Transverse colon (tissue), 4 donors: ENCODE data around the gene C19orf53. TPM values are rescaled to one million over a fixed set of nuclear protein-coding genes. Genes with fewer than 3 reads are reported as not detected.
A peak's percentile ranks its signal among the peaks of the same experiment; 100 is the strongest.
"Not testable (repeated sequence)": the region's sequence is repeated elsewhere in the genome, so short reads cannot be mapped to it uniquely, and the experiment has no call there.

Source experiments
- DNase-seq: peaks from one replicate; pipeline ENCODE4 v3.0.0-alpha.2; 2019
- H3K27ac ChIP-seq, 4 donors: fragments of 200-600 bp; sonication (generic); 2 replicates each; pipeline ENCODE4 v1.5.1; 2016 to 2018; ENCODE audit warnings: inconsistent platforms in 4 of 4
- H3K27me3 ChIP-seq: fragments of 200-600 bp; sonication (generic); 2 replicates; pipeline ENCODE4 v1.5.1; 2017; ENCODE audit warnings: inconsistent platforms
- H3K36me3 ChIP-seq, 4 donors: fragments of 200-600 bp; sonication (generic); 2 replicates each; pipeline ENCODE4 v1.5.1; 2017 to 2019; ENCODE audit warnings: inconsistent platforms in 4 of 4
- H3K4me1 ChIP-seq, 4 donors: fragments of 200-600 bp; sonication (generic); 2 replicates each; pipeline ENCODE4 v1.5.1; 2017 to 2020; ENCODE audit warnings: inconsistent platforms in 4 of 4
- H3K4me3 ChIP-seq, 4 donors: fragments of 200-600 bp; sonication (generic); 1 replicate in 1 of 4; 2 replicates in 3 of 4; pipeline versions ENCODE4 v1.5.1 to v1.6.1; 2017 to 2019; ENCODE audit warnings: inconsistent platforms in 4 of 4
- H3K9me3 ChIP-seq, 2 donors: fragments of 200-600 bp; sonication (generic); 2 replicates each; pipeline ENCODE4 v1.5.1; 2017 to 2019; ENCODE audit warnings: inconsistent platforms in 2 of 2
- EP300 ChIP-seq: sonication (generic); formaldehyde crosslinking; IDR thresholded peaks from one replicate; pipeline ENCODE4 v1.6.1; 2017; ENCODE audit warnings: antibody characterized with exemption, low read depth
- POLR2A ChIP-seq: fragments of 450-650 bp; IDR thresholded peaks from one replicate; pipeline ENCODE4 v1.6.1; 2016; ENCODE audit warnings: antibody characterized with exemption, mild to moderate bottlenecking, moderate library complexity
- POLR2AphosphoS5 ChIP-seq, 3 donors: sonication (generic); formaldehyde crosslinking; IDR thresholded peaks; one replicate each; pipeline ENCODE4 v1.6.1; 2016; ENCODE audit warnings: antibody characterized with exemption in 3 of 3
- WGBS, 2 donors: methylation state at CpG; one replicate each; pipeline ENCODE4 v1.1.5; 2018; ENCODE audit warnings: low coverage in 1 of 2; 5-methylcytosine and 5-hydroxymethylcytosine counted together
- in situ Hi-C, 4 donors: fragments of 200-750 bp; cut with MboI; loops; one replicate each; pipeline versions ENCODE4 v1.15.0 to v1.15.1; 2017; ENCODE audit warnings: low sequenced_read_pairs in 3 of 4, low pct_ligation_motif_present in 1 of 4, low pct_unique_long_range_greater_than_20kb in 1 of 4
- intact Hi-C: fragments of 100-400 bp; cut with DNase I; formaldehyde crosslinking; loops from one replicate; pipeline ENCODE4 v1.15.1; 2023; ENCODE audit warnings: low total_unique reads
- total RNA-seq, 4 donors: library from RNA; depleted of rRNA; stranded (reverse); fragments of >200 nt; gene quantifications; one replicate each; pipeline ENCODE4 v1.1.0, GENCODE V29; 2016
- TF ChIP-seq, protein P1 (sequence below), 5 experiments: fragments of 200-600 bp in 3 of 5; fragments of 450-650 bp in 2 of 5; sonication (generic) in 3 of 5; IDR thresholded peaks; 1 replicate in 2 of 5; 2 replicates in 3 of 5; pipeline ENCODE4 v1.5.1; 2016 to 2017; ENCODE audit warnings: antibody characterized with exemption in 5 of 5, inconsistent platforms in 3 of 5, mild to moderate bottlenecking in 2 of 5, moderate library complexity in 1 of 5

Gene C19orf53
- total RNA-seq, 4 donors from 2014 or later, result 48.6 to 111 (median 94.2) TPM

DNA sequence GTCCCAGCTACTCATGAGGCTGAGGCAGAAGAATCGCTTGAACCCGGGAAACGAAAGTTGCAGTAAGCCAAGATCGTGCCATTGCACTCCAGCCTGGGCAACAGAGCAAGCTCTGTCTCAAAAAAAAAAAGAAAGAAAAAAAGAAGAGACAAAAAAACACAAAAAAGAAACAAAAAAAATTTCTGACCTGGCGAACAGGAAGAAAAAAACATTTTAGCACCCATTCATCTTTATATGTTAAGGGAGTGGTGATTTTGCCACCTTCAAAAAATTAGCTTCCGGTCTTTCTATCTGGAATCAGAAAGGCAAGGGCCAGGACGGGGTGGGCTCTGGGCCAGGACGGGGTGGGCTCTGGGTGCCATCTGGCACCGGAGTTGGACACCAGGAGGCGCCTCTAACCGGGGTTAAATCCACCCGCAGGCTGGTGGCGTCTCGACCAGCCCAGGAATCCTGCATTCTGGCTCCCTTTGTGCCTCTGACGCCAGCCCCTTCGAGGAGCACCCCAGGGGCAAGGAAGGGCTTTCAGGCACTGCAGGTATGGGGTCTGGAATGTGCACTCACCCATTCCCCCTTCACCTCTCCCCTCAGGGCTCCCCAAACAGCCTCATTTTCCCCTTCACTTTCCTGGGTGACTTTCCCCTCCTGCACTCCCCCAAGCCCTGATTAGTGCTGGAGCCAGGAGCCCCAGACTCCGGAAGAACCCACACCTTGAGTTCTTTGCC, 10.6 kb downstream of the C19orf53 start:
- Histone ChIP-seq H3K27ac (peak overlapping the region in 3 of 4 donors; percentile 1 to 26 (median 4)), H3K4me1 (peaks cover 5 to 59% (median 36%) of the 10 kb centered on the region in 4 donors), H3K36me3 (no peaks in the 10 kb centered on the region), H3K27me3 (no peaks in the 10 kb centered on the region), H3K4me3 (peak overlapping the region in 1 of 4 donors; percentile 6), H3K9me3 (no peaks in the 10 kb centered on the region)
- TF ChIP-seq, protein P1, sequence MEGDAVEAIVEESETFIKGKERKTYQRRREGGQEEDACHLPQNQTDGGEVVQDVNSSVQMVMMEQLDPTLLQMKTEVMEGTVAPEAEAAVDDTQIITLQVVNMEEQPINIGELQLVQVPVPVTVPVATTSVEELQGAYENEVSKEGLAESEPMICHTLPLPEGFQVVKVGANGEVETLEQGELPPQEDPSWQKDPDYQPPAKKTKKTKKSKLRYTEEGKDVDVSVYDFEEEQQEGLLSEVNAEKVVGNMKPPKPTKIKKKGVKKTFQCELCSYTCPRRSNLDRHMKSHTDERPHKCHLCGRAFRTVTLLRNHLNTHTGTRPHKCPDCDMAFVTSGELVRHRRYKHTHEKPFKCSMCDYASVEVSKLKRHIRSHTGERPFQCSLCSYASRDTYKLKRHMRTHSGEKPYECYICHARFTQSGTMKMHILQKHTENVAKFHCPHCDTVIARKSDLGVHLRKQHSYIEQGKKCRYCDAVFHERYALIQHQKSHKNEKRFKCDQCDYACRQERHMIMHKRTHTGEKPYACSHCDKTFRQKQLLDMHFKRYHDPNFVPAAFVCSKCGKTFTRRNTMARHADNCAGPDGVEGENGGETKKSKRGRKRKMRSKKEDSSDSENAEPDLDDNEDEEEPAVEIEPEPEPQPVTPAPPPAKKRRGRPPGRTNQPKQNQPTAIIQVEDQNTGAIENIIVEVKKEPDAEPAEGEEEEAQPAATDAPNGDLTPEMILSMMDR (IDR thresholded peaks at IDR 0.05), result peak; percentile 70 to 84 (median 71)
- no peak for TF ChIP-seq POLR2AphosphoS5 (IDR thresholded peaks at IDR 0.05)
- WGBS, 2 donors, result 15 to 33% methylated on average over 5 to 17 of the region's 17 CpGs
- in situ Hi-C loops, result loop anchor here in 3 of 4 donors (5.0 kb wide), 1 partner anchor 77 kb away; no protein-coding TSS in a partner anchor
- peak; percentile 79 for DNase-seq
- intact Hi-C loops, result loop anchor here (2.0 kb wide), 1 partner anchor 78 kb away; no protein-coding TSS in a partner anchor

DNA sequence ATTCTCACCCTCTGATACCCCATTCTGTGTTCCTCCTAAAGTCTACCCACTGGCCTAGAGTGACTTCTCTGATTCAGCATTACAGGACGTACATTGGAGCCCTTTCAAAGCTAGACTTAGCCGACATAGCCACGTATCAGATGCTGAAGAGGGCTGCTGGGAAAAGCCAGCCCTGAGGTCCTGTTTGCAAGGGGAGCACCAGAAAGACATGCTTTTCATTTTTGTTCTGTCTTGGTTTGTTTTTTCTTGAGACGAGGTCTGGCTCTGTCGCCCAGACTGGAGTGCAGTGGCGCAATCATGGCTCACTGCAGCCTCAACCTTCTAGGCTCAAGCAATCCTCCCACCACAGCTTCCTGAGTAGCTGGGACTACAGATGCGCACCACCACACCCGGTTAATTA, 14.7 kb downstream of the C19orf53 start:
- 47 to 48% methylated on average over 4 to 8 of the region's 8 CpGs for WGBS, 2 donors
- in situ Hi-C loops, result no loop called here

DNA sequence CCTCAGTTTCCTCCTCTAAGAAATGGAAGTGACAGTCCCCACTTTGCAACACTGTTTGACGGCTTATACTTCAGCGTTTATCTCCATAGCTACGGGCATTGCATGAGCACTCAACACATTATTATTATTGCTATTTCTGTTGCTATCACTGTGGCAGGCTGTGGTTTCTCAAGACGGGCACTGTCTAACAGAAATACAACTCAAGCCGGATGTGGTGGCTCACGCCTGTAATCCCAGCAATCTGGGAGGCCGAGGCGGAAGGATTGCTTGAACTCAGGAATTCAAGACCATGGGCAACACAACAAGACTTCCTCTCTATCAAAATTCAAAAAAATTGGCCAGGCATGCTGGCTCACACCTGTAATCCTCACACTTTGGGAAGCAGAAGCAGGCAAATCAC, 16.1 kb downstream of the C19orf53 start:
- no peaks in the 10 kb centered on the region for H3K36me3 ChIP-seq
- 72 to 74% methylated on average over 7 to 8 of the region's 8 CpGs for WGBS, 2 donors
- H3K9me3 ChIP-seq, result no peaks in the 10 kb centered on the region
- in situ Hi-C loops (no loop called here), intact Hi-C loops (loop anchor here (5.0 kb wide), 1 partner anchor 57 kb away; no protein-coding TSS in a partner anchor)
- no peak overlapping the region for H3K4me3 ChIP-seq
- TF ChIP-seq POLR2AphosphoS5 (IDR thresholded peaks at IDR 0.05) (no peak), POLR2A (no peak), EP300 (no peak)
- TF ChIP-seq, protein P1 (IDR thresholded peaks at IDR 0.05), result no peak
- H3K27me3 ChIP-seq, result no peaks in the 10 kb centered on the region
- no peak overlapping the region for H3K27ac ChIP-seq
- H3K4me1 ChIP-seq, result peaks cover 0 to 35% (median 25%) of the 10 kb centered on the region in 4 donors
- DNase-seq, result no peak

More for the DNA sequence above, 14.7 kb downstream of the C19orf53 start:
- intact Hi-C loops, result no loop called here
- DNase-seq, result peak; percentile 38
- H3K4me3 ChIP-seq, result no peak overlapping the region
- peak in 1 of 3 donors; percentile 12 for TF ChIP-seq POLR2AphosphoS5 (IDR thresholded peaks at IDR 0.05)
- TF ChIP-seq POLR2A, result no peak
- peak overlapping the region; percentile 64 to 74 (median 72) for H3K27ac ChIP-seq
- H3K4me1 ChIP-seq, result peaks cover 5 to 35% (median 23%) of the 10 kb centered on the region in 4 donors
- H3K36me3 ChIP-seq, result no peaks in the 10 kb centered on the region
- H3K9me3 ChIP-seq, result no peaks in the 10 kb centered on the region
- H3K27me3 ChIP-seq, result no peaks in the 10 kb centered on the region

DNA sequence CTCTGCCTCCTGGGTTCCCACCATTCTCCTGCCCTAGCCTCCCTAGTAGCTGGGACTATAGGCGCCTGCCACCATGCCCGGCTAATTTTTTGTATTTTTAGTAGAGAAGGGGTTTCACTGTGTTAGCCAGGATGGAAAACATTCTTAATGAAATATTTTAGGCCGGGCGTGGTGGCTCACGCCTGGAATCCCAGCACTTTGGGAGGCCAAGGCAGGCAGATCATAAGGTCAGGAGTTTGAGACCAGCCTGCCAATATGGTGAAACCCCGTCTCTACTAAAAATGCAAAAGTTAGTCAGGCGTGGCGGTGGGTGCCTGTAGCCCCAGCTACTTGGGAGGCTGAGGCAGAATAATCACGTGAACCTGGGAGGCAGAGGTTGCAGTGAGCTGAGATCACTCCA, 19.1 kb downstream of the C19orf53 start:
- H3K9me3 ChIP-seq, H3K4me3 ChIP-seq, DNase-seq, H3K36me3 ChIP-seq, in situ Hi-C loops, H3K27me3 ChIP-seq: not testable (repeated sequence)
- Histone ChIP-seq H3K4me1 (peaks cover 9 to 46% (median 37%) of the 10 kb centered on the region in 4 donors), H3K27ac (peak overlapping the region in 3 of 4 donors; percentile 92 to 95 (median 92))
- intact Hi-C loops, result loop anchor here (5.0 kb wide), 1 partner anchor 54 kb away; no protein-coding TSS in a partner anchor
- WGBS, 2 donors, result 77 to 80% methylated on average over 1 to 9 of the region's 9 CpGs

DNA sequence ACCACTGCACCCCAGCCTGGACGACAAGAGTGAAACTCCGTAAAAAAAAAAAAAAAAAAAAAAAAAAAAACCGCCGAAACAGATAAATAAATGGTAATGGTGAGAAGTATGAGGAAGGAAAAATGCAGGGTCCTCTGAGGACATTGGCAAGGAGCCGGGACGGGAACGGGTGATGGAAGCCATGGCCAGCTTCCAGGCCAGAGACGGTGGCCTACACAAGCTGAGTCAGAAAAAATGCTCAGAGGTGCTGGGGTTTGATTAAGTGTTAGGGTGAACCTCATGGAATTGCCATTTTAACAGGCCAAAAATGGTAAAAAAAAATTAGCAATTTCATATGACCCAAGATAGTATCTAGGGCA, 20.1 kb downstream of the C19orf53 start:
- H3K27me3 ChIP-seq, result no peaks in the 10 kb centered on the region
- in situ Hi-C loops, result no loop called here
- peak overlapping the region; percentile 72 to 96 (median 78) for H3K4me3 ChIP-seq
- peak; percentile 78 for DNase-seq
- H3K27ac ChIP-seq, result peak overlapping the region; percentile 91 to 95 (median 92)
- WGBS, 2 donors, result 0 to 4% methylated on average over 3 to 8 of the region's 8 CpGs
- intact Hi-C loops, result loop anchor here (5.0 kb wide), 1 partner anchor 53 kb away; no protein-coding TSS in a partner anchor
- H3K9me3 ChIP-seq, result no peaks in the 10 kb centered on the region
- no peaks in the 10 kb centered on the region for H3K36me3 ChIP-seq
- peaks cover 9 to 38% (median 32%) of the 10 kb centered on the region in 4 donors for H3K4me1 ChIP-seq
- TF ChIP-seq, protein P1 (IDR thresholded peaks at IDR 0.05), result no peak
- TF ChIP-seq POLR2AphosphoS5 (IDR thresholded peaks at IDR 0.05), result peak in 1 of 3 donors; percentile 38
